Measurements from ENCODE around the gene TBC1D13. TPM values are rescaled to one million over a fixed set of nuclear protein-coding genes. Genes with fewer than 3 reads are reported as not detected.

The TBC1D13 gene
- total and polyA plus RNA-seq, 2 of the 13 experiments (the other 11 are each of a cell fraction or from before 2014, with no cell fraction given), result 17.9 to 19.7 TPM

- no peak for TF ChIP-seq ZNF749 (CRISPR knock-in tag; IDR thresholded peaks at IDR 0.05; ENCODE audit: borderline replicate concordance)
- TF ChIP-seq GLMP (CRISPR knock-in tag; IDR thresholded peaks at IDR 0.05; ENCODE audit: borderline replicate concordance), result no peak
- TF ChIP-seq PRDM15 (CRISPR knock-in tag; IDR thresholded peaks at IDR 0.05), result no peak
- TF ChIP-seq ZNF329 (CRISPR knock-in tag; IDR thresholded peaks at IDR 0.05; ENCODE audit: low read depth), result no peak
- TF ChIP-seq ZNF83 (CRISPR knock-in tag; IDR thresholded peaks at IDR 0.05; ENCODE audit: borderline replicate concordance), result no peak
- no peak for TF ChIP-seq NFYB (CRISPR knock-in tag; IDR thresholded peaks at IDR 0.05)
- TF ChIP-seq BCLAF1 (IDR thresholded peaks at IDR 0.05), result no peak
- no peak for TF ChIP-seq NR2F2 (IDR thresholded peaks at IDR 0.05; ENCODE audit: borderline replicate concordance, low read depth)
- no peak for TF ChIP-seq ZNF501 (CRISPR knock-in tag; IDR thresholded peaks at IDR 0.05)
- no peak for TF ChIP-seq IKZF1 (IDR thresholded peaks at IDR 0.05)
- TF ChIP-seq GPN1 (CRISPR knock-in tag; IDR thresholded peaks at IDR 0.05; ENCODE audit: borderline replicate concordance), result no peak
Measured at GRCh38 chr9:128810873-128811272, 23.8 kb downstream of the TBC1D13 start (continued).
